M059J (cell line): Measurements from ENCODE around the gene AHRR. TPM values are rescaled to one million over a fixed set of nuclear protein-coding genes. Genes with fewer than 3 reads are reported as not detected.

ENCODE experiments used
- DNase-seq: peaks from one replicate; pipeline ENCODE4 v3.0.0-alpha.2; 2012; ENCODE audit warnings: low read depth
- total RNA-seq: library from RNA; depleted of rRNA; stranded (reverse); fragments of >200 nt; shearing (Covaris generic); gene quantifications from 2 replicates; pipeline ENCODE4 v1.2.3, GENCODE V29; 2014

The AHRR gene
- total RNA-seq, 1 experiment from 2014 or later = 50.6 TPM

DNA sequence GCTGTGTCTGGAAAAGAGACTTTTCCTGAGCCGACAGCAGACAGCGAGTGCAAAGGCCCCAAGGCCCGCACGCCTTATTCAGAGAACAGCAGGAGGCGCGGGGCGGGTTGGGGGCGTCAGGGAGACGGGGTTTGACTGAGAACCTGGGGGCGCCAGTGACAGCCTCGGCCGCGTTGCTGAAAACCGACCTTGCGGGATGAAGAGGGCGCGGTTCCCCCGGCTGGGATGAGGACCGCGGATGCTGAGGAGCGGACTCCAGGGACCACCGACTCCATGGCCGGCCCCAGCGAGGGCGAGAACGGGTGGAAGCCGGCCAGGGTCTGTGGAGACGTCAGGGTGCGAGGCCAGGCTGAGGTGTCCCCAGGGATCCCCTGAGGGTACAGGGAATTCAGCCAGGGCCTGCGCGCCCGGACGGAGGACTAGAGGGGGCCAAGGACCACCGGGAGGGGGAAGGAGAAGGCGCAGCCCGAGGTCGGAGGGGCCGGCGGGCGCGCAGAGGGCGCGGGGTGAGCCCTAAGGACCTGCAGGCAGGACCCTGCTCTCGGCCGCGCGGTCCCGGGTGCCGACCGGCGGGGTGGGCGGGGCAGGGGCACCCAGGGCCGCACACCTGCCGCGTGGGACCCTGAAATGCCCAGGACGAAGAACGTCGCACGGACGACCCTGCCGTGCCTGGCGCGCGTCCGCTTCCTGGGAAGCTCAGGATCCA lies 837 bp upstream of the AHRR start:
- no peak for DNase-seq

DNA sequence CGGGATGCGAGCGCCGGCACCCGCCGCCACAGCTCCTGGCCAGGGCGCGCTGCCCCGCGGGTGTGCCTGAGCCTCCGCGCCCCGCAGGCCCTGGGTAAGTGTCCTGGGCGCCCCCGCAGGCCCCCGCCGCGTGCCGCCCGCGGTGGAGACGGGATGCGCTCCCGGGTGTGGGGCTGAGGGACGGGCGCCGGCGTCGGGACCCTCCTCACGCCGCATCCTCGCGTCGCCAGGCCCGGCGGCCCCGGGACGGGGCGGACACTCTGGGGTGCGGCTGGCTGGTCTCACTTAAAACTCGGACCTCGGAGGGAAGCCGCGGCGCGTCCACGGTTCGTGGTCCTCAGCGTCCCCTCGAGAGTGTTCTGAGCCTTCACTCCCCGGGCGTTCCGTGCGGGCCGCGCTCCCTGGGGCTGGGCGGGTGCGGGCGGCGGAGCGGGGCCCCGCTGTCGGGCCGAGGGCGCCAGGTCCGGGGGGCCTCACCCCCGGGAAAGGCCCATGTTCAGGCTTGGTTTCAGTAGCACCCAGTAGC lies 275 bp downstream of the AHRR start:
- DNase-seq = no peak

DNA sequence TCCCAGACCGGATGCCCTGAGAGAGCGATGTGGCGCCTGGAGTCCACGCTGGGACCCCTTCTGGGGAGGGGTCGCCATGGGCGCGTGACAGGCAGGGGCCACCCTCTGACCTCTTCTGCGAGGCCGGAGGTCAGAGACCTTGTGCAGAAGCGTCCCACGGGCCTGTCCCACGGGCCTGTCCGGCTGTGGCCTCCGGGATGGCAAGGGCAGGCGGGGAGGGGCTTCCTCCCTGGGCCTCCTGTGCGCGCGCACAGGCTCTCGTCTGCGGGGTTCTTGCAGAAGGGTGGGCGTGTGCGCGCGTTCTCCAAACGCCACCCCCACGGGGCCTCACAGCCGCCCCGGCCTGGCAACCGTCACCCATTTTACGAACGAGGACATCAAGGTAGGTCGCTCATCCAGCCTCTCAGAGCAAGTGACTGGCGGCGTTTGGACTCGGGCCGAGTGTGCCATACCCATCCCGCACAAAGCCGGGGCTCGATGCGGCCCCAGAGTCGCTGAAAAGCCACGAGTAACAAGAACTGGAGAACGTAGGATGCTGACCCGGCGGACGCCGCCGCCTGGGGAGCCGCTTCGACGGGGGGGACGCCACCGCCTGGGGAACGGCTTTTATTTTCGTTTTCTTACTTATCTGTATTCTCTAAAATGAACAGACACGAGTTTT lies 897 bp downstream of the AHRR start:
- DNase-seq = peak; percentile 64

DNA sequence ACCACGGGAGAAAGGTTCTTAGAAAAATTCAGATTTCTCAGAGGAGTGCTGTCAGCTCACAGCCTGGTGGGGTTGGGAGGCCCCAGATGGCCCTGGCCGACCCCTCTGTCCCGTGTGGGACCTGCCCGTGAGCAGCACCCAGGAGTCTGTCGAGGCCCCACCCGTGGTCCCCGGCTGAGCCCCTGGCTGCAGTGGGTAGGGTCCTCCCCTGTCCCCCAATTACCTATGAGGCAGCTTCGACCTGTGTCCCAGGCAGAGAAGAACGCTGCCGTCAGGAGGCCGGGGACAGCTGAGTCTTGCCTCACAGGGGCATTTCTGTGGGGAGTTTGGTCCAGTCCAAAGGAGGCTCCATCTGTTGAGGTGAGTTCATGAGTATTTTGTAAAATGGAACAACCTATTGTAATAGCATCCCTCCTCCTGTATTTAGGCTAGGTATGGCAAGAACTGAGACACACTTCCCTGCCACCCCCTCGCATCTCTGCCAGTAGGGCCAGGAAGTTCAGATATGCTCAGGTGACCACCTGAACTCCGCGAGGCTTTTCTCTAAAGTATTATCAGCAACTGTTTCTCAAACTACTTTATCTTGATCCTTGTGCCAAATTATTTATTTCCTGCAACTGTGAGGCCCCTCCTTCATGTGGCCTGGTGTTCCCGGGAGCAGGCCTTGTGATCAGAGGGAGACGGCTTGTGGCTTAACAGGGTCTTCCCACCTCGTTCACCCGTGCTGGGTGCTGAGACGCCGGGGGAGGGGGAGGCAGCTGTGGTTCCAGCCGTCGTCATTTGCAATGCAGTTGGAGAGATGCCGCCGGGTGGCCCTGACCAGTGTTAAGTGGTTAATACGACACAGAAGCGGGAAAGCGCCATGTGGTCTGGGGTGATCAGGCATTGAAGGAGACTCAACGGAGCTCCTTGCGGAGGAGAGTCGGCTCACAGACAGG lies 1.7 kb downstream of the AHRR start:
- peak; percentile 47 for DNase-seq

DNA sequence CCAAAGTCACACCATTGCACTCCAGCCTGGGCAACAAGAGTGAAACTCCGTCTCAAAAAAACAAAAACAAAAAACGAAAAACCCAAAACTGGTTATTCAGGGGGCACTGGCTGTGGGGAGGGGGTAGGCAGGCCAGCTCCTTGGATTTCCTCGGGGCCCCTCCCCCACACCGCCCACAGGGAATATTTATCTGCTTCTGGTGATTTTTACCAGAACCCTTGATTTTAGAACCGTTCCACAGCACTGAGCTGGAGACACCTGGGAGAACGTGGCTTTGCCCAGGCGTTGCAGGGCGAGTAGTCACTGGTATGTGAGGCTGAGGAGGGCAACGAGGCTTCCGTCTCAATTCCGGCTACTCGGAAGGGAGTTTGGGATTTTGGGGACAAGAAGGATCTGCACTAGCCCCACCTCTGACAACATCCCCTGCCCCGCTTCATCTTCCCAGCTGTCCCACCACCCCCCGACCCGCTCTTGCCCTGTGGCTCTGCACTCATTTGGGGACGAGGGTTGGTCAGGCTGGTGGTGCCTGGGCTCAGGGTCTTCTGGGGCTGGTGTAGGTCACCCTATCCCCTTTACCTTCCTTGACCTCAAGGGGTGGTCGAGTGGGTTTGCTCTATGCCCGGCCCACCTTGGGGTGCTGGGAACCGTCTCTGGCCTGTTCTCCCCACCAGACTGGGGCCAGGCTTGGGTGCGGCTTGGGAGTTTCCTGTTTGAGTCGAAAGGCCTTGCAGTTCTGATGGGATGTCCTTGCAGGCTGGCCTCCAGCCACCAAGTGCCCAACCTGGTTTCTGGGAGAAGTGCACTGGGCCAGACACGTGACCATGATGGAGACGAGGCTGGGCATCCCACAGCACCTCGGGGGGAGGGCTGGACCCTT lies 3.5 kb downstream of the AHRR start:
- DNase-seq = no peak

DNA sequence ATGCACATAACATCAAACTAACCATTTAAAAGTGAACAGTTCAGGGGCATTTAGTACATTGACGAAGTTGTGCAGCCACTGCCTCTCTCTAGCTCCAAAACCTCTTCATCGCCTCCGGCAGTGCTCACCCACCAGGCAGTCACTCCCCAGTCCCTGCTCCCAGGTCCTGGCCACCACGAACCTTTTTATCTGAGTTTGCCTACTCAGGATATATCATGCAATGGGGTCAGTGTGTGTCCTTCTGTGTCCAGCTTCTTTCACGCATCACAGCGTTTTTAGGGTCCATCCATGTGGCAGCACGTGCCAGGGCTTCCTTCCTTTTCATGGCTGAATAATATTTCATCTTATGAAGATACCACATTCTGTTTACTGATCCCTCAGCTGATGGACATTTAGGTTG lies 4.6 kb downstream of the AHRR start:
- DNase-seq = no peak

DNA sequence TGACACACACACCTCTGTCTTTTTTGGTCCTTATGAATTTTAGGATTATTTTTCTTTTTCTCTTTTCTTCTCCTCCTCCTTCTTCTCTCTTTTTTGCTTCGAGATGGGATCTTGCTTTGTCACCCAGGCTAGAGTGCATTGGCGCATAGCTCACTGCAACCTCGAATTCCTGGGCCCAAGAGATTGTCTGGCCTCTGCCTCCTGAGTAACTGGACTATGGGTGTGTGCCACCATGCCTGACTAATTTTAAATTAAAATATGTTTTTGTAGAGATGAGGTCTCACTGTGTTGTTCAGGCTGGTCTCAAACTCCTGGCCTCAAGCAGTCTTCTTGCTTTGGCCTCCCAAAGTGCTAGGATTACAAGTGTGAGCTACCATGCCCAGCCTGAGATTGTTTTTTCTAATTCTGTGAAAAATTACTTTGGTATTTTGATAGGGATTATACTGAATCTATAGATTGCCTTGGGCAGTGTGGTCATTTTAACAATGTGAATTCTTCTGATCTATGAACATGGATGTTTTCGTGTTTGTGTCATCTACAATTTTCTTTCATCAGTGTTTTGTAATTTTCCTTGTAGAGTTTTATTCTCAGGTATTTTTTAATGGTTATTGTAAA lies 7.7 kb downstream of the AHRR start:
- DNase-seq = peak; percentile 66

DNA sequence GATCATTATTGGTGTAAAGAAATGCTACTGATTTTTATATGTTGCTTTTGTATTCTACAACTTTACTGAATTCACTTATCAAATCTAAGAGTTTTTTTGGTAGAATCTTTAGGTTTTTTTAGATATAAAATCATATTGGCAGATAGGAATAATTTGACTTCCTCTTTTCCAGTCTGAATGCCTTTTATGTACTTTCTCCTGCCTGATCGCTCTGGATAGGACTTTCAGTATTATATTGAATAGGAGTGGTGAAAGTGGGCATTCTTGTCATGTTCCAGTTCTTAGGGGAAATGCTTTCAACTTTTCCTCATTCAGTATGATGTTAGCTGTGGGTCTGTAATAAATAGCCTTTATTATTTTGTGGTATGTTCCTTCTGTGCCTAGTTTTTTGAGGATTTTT lies 8.3 kb downstream of the AHRR start:
- DNase-seq = no peak

DNA sequence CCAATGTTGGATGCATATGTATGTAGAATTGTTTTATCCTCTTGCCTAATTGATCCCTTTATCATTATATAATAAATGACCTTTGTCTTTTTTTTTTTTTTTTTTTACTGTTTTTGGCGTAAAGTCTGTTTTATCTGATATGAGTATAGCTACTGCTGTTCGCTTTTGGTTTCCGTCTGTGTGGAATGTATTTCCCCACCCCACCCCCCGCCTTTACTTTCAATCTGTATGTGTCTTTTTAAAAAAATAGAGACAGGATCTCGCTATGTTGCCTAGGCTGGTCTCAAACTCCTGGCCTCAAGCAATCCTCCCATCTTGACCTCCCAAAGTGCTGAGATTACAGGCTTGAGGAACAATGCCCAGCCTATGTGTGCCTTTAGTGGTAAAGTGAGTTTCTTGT lies 11.3 kb downstream of the AHRR start:
- no peak for DNase-seq

DNA sequence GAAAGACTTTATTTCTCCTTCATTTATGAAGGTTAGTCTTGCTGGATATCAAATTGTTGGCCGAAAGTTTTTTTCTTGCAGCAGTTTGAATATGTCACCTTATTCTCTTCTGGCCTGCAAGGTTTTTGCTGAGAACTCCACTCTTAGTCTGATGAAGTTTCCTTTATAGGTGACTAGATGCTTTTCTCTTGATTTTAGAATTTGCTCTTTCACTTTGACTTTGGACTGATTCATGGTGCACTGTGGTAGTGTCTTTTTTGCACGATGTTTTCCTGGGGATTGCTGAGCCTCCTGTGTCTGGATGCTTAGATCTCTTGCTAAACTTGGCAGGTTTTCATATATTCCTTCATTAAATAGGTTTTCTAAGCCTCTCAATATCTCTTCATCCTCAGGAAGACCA lies 12.4 kb downstream of the AHRR start:
- DNase-seq = no peak

DNA sequence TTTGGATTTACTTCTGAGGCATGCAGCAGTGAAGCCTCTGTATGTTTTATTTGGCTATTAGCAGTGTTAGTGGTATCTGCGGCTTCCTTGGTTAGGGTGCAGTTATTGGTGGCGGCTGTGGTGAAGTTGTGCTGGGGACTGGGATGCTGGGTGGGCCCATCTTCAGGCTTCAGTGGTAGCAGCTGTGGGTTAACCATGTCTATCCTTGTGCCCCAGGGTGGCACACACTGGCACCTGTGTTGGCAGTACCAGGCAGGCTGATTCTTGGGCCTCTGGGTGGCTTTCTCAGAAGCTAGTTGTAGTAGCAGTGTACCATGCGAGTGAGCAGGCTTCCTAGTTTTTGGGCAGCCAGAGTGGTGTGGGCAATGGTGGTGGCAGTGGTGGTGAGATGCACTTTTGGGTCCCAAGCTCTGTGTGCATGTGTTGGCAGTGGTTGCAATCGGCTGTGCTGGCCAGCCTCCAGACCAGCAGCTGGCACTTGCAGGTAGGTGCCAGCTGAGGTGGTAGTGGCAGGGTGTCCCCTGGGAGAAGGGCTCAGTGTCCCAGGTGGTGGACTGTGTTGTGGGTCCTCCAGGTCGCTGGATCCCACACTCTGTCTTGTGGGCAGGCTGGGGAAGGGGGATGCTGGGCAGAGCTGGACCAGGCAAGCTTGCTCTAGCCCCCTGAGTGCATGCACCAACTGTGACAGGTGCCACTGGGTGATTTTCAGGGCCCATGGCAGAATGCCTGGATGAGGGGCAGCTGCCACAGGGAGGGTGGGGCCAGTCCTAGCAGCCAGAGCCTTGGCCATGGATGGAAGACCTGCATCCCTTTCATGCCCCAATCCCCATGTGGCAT lies 13.6 kb downstream of the AHRR start:
- no peak for DNase-seq

DNA sequence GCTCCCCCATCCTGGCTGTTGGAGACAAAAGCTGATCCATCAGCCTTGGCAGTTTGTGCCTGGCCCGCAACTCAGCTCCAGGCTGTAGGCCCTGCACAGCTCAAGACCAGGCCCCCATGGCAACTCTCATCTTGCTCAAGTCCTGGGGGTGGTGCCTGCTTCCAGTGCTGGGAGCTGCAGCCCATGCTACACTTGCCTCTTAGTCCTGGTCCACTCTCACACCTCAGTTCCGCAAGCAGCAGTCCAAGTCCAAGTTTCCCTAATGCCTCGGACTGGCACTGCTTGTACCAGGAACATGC lies 14.2 kb downstream of the AHRR start:
- no peak for DNase-seq

DNA sequence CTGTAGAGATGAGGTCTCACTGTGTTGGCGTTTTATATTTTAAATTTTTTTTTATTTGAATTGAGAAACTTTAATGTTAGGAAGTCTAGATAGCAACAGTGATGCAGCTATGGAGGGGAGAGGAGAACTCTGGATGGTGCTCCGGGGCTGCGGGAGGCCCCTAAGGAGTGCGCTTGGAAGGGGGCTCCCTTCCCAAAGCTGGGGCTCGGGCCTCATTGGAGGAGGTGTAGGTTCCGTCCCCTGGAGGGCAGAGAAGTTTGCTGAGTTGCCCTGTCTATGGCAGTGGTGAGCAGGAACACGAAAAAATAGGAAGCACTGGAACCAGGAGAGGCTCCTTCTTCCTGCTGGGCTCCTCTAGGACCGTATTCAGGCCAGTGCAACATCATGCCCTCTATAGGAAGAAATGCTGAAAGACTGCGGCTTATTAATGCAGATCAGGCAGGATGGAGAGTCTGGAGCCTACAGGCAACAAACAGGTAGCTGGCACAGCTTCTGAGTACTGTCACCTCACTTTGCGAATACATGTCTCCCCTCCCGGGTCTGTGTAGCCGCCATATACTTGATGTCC lies 16.1 kb downstream of the AHRR start:
- peak; percentile 40 for DNase-seq

DNA sequence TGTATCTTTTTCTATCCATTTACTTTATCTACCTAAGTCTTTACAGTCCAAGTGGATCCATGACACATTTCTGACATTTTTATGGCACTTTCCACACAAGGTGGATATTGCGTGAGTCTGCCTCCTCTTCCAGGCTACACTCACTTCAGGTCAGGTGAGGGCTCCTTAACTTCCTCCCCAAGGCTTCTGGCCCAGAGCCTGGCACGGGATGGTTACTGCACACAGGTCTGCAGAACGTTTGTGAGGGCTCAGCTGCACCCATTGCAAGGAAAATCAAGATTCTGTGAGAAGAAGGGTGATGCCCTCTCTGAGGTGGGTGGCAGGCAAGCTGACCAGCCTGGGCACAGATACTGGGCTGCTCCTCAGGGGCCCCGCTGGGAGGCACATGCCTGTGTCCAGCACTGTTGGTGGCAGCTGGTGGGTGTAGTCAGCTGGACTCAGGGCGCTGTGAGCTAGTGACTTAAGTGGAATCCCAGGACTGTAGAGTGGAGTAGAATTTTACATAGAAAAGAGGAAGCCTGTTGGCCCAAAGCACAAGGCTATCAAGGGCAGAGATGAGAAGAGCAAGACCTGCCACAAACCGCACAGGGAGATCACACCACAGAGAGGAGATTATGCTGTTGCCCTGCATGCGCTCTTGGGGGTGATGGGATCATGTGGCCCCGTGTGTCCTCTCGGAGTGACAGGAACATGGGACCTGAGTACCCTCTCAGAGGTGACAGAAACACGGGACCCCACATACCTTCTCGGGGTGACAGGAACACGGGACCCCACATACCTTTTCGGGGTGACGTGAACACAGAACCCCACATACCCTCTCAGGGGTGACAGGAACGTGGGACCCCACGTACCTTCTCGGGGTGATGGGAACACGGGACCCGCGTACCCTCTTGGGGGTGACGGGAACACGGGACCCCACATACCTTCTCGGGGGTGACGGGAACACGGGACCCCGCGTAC lies 21.3 kb downstream of the AHRR start:
- no peak for DNase-seq

DNA sequence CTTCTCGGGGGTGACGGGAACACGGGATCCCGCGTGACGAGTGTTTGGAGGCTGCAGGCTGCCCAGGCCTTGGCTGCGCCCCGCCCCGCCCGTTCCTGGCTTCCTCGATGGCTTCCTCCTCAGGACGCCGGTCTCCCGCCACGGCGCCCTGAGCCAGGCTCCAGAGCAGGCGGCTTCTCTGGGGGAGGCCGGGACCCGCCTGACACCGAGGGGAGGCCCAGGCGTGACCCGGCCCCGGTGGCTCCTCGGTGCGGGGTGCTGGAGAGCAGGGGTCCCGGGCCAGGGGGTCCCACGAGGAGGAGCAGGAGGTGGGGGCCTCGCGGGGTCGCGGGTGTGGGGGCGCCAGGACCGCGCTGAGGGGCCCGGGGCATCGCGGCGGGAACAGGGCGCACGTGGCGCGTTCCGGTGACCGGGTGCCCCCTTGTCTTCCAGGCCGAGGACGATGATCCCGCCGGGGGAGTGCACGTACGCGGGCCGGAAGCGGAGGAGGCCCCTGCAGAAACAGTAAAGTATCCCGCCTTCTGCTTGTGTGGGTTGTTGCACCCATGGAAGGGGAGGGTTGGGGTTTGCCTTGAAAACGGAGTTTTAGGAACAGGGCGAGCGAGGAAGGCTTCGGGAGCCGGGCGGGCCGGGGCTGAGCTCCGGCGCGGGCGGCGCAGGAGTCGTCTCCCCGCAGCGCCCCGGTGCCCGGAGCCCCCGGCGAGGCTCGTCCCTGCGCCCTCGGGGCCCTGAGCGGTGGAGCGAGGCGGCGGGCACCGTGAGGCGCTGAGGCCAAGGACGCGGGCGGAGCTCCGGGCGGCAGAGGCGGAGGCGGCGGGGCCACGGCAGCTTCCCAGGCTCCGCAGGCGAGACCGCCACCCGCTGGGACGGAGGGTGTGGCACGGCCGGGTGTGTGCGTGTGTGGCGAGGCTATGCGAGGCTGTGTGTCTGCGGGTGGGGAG lies 22.2 kb downstream of the AHRR start:
- no peak for DNase-seq

DNA sequence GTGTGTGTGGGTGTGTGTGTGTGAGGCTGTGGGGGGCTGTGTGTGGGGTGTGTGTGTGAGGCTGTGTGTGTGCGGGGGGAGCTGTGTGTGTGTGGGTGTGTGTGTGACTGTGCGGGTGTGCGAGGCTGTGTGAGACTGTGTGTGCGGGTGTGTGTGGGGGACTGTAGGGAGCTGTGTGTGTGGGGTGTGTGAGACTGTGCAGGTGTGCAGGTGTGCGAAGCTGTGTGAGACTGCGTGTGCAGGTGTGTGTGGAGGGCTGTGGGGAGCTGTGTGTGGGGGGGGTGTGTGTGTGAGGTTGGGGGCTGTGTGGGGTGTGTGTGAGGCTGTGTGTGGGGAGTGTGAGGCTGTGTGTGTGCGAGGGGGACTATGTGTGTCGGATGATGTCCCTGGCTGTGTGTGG lies 23.2 kb downstream of the AHRR start:
- DNase-seq = no peak

DNA sequence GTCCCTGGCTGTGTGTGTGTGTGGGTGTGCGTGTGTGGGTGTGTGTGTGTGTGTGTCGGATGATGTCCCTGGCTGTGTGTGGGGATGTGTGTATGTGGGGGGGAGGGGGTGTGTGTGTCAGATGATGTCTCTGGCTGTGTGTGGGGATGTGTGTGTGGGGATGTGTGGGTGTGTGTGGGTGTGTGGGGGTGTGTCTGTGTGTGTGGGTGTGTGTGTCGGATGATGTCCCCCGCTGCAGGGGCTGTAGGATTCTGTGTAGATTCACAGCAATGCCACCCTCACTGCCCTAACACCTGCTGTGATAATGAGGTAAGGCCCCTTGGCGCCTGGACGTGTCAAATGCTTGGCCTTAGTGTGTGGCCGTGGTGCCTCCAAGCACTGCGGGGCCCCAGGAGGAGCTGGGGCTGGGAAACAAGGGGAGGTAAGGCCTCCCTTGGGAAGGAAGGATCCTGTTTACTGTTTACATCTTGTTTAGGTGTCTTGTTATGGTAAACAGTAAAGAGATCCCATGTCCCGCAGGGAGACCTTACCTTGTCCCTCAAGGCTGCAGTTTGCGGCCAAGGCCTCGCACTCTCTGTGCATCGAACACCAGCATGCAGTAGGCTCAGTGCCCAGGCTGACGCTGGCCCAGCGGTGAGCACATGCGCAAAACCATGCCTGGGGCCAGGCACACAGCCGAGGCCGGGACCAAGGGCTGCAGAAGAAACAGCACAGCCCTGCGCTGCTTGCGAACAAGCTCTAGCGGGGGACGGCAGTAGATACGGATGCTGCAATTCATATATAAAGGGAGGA lies 24.1 kb downstream of the AHRR start:
- no peak for DNase-seq
